DMS79 (cell line): ENCODE data around the gene PRKCE.
"Not testable (repeated sequence)": the region's sequence is repeated elsewhere in the genome, so short reads cannot be mapped to it uniquely, and the experiment has no call there.

Source experiments
- DNase-seq: peaks from one replicate; lab custom pipeline; 2025; lab: John Stamatoyannopoulos, UW

Gene PRKCE

DNA sequence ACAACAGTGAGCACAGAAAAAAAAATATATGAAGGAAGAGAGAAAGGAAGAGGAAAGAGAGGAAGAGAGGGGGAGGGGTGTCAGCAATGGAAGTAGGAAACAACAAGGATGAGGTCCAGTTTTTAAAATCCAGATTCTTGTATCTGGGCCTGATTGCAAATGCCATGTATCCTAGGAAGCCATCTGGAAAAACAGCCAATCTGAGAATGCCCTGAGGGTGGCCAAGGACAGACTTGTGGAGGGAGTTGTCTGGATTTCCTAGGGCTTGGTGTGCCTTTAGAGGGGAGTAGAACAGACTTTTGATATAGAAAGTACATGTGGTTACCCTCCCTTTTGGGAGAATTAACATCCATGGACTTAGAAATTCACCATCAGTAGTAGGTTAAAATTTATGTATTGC is 47.1 kb downstream of the PRKCE start:
- no peak for DNase-seq

DNA sequence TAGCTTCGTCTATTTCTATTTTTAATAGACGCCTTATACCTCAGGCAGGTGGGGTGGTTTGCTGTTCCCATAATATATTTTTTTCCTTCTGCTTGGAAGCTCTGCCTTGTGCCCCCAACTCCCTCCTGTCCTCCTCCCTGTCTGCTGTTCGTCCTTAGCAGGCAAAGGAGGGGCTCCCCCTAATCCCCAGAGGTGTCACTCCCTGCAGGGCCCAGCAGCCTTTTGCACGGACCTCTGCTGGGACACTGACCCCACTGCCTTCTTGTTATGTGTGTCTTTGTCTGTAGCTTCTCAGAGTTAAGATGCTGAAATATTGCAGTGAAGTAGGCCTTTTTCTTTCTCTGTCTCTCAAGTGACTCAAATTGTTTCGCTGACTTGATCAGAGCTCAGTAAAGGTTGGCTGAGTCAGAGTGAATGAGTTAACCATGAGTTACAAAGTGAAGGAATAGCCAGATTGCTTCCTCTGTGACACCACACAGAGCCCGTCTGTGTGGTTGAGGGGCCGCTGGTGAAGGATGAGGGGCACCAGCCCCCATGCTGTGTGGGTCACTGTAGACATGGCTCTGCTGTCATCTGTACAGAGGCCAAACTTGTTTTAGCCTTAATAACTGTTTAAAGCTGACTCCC is 47.7 kb downstream of the PRKCE start:
- no peak for DNase-seq

DNA sequence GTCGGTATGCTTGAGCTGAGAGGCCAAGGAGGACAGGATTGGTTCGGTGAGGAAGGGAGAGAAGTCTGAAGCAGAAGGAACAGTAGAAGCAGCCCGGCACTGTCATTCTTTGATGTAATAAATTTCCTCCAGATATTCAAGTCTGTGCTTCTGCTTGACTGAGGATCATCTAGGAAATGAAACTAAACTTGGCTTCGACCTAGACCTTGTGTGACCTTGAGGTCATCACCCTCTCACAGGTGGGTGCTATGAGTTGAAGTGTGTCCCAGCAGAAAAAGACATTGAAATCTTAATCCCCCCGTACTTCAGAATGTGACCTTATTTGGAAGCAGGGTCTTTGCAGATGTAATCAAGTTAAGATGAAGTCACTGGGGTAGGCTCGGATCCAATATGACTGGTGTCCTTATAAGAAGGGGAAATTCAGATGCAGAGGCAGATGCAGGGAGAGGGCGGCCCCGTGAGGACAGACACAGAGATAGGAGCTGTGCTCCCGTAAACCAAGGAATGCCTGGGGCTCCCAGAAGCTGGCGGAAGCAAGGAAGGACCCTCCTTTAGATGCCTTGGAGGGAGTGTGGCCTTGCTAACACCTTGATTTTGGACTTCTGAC is 49.0 kb downstream of the PRKCE start:
- no peak for DNase-seq

DNA sequence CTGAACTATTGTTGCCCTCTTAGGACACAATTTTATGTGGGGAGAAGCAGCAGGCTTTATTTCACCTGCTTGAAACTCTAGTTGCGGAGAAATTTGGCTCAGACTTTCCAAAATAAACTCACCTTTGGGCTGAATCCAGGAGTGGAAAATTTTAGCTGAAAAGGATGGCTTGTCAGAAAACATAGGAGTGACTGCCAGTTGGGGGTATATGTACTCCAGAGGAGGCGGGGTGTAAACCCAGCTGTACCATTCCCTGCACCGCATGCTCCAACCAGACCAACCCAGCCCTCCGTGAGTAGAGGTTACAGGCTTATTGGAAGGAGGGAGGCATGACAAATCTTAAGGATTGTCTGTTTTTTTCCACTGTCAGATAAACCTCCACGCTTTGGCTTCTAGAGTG is 53.8 kb downstream of the PRKCE start:
- no peak for DNase-seq

DNA sequence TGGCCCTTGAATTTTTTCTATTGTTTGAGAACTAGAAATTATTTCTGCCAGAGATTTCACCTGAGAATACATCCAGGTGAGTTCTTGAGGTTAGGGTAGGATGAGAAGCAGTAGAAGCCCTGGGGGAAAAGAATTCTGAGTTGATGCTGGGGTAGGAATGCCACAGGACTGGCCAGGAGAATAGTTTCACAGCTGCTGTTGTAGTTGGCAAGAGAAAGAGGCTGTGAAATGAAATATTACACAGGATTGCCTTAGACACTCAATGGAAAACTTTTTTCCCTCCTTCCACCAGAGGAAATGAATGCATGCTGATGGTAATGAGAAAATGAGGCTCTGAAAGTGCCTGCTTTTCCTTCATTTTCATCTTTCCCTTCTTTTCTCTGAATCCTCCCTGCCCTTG is 54.6 kb downstream of the PRKCE start:
- no peak for DNase-seq

DNA sequence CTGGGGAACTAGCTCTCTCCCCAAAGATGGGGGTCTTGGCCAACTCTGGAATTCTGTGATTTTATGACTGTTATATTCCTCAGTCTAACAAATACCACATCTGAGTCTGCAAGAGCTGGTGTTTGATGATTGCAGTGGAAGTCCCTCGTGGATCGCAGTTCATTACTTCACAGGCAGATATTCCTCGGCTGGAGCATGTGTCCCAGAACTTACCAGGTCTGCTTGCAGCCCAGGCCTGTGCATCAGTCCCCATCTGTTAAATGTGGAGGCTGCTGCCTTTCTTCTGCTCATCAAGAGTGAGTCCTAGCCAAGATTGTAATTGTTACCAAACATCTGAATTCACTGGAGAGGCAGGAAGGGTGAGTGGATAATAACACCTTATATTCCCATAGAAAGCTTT is 55.5 kb downstream of the PRKCE start:
- no peak for DNase-seq

DNA sequence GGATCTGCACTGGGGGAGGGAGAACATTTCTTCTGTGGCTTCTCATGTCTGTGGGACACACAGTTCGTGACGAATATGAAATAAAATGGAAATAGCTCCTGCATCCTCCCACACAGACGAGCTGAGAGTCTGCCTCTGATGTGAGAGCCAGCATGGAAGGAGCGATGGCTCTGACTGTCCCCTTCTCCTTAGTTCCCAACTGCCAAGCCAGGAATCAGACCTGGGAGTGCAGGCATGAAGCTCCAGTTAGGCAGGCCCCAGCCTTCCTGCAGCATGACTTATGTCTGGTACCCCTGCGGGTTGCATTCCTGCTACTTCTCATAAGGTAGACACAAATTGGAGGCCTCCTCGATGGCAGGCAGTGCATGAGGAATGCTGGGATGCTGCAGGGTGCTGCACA is 56.2 kb downstream of the PRKCE start:
- DNase-seq: no peak

DNA sequence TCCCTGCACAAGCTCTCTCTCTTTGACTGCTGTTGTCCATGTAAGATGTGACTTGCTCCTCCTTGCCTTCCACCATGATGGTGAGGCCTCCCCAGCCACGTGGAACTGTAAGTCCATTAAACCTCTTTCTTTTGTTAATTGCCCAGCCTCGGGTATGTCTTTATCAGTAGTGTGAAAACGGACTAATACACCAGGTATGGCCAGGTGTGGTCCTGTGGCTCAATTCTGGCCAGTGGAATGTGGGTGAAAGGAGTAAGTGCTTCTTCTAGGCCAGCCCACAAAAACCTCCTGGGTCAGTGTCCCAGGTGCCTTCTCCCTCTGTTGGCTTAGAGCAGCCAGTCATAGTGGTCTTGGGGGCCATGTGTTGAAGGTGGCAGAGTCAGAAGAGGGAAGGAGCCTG is 57.0 kb downstream of the PRKCE start:
- DNase-seq: no peak

DNA sequence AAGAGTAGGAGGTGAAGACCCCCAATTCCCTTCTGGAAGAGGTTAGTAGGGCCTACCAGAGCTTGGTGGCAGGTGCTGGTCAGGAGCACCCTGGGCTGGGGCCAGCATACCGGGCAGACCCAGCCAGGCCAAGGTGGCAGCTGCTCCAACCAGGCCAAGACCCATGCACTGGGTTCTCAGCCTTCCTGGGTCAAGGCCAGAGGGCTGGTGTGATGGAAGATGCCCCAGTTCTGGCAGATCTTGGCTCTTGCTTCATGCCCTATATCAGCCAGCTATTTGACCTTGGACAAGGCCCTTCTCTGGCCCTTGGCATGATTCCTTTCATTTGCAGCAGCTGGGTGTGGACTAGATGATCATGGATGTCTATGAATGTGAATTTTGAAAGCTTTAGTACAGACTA is 57.7 kb downstream of the PRKCE start:
- no peak for DNase-seq

DNA sequence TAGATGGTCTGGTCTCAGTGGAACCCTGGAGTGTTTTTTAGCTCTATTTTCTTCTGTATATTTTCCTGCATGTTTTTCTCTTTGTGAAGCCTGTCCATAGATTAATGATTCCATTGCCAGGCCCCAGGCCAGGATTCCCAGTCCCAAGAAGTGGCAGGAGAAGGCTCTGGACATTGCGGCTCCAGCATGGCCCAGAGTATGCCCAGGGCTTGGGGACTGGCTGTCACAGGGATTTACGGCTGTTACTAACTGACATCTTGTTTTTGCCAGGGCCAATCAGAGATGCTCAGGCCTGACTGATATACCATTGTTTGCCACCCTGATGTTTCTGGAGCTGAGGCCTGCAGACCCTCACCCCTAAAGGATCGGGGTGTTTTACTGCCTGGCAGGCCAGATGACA is 59.0 kb downstream of the PRKCE start:
- no peak for DNase-seq

DNA sequence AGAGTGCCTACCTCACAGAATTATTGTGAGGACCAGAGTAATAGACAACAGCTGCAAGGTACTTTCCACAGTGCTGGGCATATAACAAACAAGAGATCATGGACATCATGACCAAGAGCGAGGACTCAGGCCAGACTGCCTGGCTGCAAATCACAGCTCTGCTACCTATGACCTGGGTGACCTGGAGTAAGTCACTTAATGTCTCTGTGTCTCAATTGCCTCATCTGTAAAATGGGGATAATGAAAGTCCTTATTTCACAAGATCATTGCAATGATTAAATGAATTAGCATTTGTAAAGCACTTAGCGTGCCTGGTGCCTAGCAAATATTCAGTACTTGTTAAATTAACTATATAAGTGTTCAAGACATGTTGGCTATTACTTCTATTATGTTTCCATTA is 59.7 kb downstream of the PRKCE start:
- no peak for DNase-seq

DNA sequence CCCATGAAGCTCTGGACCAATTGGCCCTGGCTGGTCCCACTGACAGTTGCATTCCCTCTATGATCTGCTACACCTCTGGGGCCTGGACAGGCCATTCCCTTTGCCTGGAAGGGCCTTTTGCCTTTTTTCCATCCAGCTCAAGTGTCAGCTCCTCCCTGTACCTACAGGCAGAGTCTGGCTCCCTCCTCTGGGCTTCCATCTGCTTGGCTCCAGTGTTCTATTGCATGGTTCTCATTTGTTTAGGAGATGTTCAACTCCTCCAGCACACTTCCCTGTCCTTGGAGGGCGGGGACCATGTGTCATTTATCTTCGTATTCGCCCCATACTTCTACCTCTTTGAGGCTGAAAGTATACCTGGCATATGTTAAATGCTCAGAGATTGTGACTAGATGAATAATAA is 61.1 kb downstream of the PRKCE start:
- DNase-seq: no peak

DNA sequence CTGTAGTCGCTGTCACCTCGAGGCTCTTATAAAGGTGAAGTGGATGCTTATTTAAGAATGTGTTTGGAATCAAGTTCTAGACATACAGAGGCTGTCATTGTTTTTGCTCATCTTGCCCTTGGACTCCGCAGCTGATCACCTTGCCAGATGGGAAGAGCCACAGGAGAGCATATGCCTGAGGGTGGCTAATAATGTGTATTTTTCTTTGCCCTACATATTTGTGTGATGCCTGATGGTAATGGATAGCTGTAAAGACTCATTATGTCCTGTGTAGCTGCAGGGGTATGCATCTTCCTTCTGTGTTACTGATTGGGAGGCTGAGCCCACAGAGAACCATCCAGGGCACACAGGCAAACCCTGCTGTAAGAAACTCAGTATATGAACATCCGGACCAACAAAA is 61.7 kb downstream of the PRKCE start:
- DNase-seq: no peak

DNA sequence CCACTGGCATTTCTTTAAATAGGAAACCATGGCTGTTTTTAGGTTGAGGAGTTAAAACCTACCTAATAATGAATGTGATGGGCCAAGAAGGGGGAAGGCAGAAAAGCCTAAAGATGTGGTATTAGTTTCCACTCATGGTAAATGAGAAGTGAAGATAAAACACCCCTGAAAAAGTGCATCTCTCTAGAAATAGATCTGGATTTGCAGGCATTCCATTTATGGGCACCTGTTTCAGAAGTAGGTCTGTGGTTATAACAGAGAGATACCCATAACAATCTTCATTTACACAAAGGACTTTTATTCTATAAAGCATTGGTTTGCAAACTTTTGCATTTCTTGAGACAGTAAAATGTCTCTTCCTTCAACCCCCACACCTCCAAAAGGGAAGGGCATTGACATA is 62.1 kb downstream of the PRKCE start:
- DNase-seq: no peak

DNA sequence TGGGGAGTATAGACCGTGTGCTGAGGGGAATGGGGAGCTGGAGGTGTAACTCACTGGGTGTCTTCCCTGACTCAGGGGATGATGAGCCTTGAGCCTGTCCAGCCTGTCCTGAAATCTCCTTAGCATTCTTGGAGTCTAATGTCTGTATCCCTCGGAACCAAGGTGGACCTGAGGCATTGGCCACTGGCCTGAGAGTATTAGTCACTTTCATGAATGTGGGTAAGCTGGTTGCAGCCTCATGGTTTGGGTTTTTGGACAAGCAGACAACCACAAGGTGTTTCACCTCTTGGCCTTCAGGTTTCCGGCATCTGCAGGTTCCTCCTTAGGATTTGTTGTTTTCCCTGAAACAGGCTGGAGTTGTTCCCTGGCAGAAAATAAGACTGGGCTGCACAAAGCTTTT is 63.2 kb downstream of the PRKCE start:
- DNase-seq: no peak

DNA sequence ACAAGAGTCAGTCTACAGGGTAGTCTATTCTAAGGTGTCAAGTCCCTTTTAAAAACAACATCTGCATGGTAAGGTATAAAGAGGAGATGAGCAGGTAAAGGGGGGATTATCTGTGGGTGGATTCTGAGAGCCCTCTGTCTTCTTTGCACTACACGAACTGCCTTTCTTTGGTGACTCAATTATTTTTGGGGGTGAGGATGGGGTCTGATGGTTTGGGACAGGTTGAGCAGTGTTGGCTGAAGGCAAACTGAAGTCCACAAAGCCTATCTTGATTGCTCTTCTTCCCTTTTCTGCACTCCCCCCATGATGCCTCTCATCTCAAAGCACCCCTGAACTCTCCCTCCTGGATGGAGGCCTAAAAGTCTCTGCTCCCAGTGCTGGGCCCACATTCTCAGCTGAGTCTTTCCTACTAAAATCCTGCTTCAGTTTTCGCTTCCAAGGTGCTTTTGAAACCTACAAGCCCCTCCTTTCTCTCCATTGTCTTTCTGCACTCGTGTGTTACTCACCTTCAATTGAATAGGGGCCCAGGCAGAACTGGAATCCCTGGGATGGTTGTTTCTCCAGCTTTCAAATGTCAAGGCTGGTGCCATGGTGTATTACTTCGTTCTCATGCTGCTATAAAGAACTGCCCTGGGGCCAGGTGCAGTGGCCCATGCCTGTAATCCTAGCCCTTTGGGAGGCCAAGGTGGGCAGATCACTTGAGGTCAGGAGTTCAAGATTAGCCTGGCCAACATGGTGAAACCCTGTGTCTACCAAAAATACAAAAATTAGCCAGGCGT is 64.3 kb downstream of the PRKCE start:
- no peak for DNase-seq

DNA sequence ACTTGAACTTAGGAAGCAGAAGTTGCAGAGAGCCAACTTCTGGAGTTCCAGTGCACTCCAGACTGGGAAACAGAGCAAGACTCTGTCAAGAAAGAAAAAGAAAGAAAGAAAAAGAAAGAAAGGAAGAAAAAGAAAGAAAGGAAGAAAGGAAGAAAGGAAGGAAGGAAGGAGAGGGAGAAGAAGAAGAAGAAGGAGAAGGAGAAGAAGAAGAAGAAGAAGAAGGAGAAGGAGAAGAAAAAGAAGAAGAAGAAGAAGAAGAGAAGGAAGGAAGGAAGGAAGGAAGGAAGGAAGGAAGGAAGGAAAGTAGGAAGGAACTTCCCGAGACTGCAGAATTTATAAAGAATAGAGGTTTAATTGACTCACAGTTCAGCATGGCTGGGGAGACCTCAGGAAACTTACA is 65.0 kb downstream of the PRKCE start:
- not testable (repeated sequence) for DNase-seq

DNA sequence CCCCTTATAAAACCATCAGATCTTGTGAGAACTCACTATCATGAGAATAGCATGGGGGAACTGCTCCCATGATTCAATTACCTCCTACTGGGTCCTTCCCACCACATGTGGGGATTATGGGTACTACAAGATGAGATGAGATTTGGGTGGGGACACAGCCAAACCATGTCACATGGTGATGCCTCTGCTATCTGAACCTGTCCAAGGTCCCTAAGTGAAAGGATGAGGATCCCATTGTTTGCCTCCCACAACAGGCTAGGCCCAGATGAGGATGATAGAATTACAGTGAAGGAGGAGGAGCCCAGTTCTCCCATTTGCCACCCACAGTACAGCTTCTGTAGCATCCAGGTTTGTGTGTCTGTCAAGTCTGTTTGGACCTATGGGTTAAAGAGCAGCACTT is 65.4 kb downstream of the PRKCE start:
- no peak for DNase-seq

DNA sequence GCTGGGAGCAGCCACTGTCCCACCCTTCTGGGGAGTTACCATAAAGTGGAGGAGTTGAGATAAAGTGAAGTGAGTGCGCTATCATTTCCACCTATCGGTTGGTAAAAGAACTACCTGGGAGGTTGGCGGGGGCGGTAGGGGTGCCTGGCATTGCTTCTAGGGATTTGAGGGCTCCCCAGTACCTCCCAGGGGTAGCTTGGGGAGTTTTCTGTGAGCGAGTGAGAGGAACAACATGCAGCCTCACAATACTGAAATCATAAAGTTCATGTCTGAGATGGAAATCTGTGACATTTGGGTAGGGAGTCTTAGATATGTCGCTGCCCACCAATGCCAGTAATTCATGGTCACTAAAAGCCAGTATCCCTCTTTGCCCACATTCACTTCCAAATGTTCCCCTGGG is 68.7 kb downstream of the PRKCE start:
- no peak for DNase-seq

DNA sequence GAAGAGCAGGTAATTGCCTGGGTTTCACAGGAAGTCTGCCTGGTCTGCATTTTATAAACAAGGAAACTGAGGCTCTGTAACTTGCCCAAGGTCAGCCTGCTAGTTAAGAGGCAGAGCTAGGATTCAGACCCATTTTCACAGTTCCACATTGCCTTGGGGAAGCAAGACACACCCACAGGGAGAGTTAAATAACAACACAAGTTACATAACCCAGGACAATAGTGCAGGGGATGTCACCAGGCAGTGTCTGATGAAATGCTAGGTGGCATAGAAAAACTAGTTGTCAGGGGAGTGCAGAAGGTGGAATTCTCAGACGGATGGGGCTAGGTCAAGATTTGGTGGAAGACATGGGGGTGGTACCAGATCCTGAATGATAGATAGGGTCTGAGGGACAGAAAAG is 69.7 kb downstream of the PRKCE start:
- DNase-seq: no peak

DNA sequence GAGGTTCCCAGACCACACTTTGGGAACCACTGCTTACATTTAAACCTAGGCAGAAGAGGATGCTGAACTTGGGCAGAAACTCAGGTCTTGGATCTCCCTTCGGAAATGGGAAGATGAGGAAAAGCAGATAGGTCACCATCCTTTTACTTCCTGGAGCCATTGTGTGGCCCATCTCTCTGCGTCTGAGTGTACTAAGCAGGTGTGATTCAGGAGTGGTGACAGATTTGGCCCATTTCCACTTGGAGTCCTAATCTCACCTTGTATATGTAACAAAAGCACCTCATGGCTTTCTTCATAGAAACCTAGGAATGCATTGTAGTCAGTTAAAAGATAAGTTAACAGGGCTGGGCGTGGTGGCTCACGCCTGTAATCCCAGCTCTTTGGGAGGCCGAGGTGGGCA is 71.0 kb downstream of the PRKCE start:
- DNase-seq: no peak

DNA sequence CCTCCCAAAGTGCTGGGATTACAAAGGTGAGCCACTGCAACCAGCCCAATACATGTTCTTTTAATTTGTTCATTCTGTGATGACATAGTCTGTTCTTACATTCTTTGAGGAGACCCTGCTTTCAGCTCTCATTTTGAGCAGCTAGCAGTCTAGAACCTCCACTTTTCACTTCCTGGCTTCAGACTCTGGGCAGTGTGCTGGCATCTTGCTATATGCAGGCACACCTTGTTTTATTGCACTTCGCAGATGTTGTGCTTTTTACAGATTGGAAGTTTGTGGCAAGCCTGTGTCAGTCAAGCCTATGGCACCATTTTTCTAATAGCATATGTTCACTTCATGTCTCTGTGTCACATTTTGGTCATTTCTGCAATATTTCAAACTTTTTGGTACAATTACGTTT is 72.4 kb downstream of the PRKCE start:
- DNase-seq: no peak

DNA sequence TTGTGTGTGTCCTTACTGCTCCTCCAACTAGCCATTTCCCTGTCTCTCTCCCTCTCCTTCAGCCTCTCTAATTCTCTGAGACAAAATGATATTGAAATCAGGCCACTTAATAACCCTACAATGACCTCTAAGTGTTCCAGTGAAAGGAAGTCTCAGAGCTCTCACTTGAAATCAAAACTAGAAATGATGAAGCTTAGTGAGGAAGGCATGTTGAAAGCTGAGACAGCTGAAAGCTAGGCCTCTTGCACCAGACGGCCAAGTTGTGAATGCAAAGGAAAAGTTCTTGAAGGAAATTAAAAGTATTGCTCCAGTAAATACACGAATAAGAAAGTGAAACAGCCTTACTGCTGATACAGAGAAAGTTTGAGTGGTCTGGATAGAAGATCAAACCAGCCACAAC is 72.9 kb downstream of the PRKCE start:
- no peak for DNase-seq

DNA sequence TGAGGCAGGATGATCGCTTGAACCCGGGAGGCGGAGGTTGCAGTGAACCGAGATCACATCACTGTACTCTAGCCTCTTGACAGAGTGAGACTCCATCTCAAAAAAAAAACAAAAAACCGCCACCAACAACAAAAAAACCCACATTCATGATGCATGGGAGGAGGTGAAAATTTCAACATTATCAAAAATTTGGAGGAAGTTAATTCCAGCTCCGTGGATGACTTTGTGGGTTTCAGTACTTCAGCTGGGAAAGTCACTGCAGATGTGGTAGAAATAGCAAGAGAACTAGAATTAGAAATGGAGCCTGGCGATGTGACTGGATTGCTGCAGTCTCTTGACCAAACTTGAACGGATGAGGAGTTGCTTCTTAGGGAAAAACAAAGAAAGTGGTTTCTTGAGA is 74.3 kb downstream of the PRKCE start:
- DNase-seq: no peak
